GM12873 (cell line): ENCODE measurements around the gene THSD7A.

Source experiments
- TF ChIP-seq, protein P1 (sequence below): IDR thresholded peaks from 2 replicates; pipeline ENCODE4 v1.5.1; 2012; ENCODE audit warnings: low read depth, mild to moderate bottlenecking, moderate library complexity, low read length, control low read depth; ENCODE audit not compliant: insufficient read depth; ENCODE audit errors: missing control alignments

THSD7A gene

DNA sequence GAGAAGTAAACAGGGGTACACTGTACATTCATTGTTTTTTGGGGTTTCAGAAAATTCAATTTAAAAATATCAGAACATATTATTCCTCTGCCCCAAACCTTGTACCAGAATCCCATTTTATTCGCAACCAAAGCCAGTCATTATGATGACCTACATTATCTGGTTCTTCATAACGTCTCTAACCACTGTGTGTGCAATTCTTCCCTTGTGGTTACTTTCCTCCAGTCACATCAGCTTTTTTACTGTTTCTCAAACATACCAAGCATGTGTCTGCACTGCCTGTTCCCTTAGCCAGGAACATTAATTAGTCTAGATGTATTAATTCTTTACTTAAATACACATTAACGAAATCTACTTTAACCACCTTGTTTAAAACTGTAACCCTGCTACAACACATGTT, 64.8 kb downstream of the THSD7A start:
- TF ChIP-seq, protein P1, sequence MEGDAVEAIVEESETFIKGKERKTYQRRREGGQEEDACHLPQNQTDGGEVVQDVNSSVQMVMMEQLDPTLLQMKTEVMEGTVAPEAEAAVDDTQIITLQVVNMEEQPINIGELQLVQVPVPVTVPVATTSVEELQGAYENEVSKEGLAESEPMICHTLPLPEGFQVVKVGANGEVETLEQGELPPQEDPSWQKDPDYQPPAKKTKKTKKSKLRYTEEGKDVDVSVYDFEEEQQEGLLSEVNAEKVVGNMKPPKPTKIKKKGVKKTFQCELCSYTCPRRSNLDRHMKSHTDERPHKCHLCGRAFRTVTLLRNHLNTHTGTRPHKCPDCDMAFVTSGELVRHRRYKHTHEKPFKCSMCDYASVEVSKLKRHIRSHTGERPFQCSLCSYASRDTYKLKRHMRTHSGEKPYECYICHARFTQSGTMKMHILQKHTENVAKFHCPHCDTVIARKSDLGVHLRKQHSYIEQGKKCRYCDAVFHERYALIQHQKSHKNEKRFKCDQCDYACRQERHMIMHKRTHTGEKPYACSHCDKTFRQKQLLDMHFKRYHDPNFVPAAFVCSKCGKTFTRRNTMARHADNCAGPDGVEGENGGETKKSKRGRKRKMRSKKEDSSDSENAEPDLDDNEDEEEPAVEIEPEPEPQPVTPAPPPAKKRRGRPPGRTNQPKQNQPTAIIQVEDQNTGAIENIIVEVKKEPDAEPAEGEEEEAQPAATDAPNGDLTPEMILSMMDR, result no peak

DNA sequence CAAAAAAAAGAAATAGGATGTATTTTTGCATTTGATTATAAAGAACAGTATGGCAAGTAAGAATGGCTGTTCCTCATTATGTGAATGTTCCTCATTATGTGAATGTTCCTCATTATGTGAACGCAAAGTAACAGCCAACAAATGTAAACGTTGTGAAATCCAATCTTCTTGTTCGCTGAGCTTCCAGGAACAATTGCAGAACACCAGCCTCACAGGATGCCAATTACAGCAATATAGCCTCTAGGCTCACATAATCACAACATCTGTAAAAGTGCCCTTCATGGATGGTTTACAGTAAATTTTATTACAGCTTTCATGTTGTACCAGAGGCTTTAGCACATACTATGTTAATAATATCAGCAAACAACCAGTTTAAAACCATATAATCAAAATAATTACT, 71.6 kb downstream of the THSD7A start:
- TF ChIP-seq, protein P1, result no peak

DNA sequence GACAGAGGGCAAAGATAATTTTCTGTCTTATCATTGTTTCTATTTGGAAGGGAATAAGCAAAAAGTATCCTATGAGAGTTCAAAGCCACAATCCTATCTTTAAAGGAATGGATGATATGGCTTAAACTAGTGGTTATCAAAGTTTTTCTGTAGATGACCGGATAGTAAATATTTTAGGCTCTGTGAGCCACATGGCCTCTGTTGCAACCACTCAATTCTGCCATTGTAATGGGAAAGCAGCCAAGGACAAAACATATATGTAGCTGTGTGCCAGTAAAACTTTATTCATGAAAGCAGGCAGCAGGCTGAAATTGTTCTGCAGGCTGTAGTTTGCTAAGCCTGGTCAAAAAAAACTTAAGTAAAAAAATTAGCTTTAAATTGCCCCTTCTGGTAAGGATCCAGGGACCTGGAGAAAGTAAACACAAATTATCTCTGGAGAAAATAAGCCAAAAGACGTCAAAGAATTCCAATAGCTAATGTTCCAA, 73.3 kb downstream of the THSD7A start:
- TF ChIP-seq, protein P1, result no peak

DNA sequence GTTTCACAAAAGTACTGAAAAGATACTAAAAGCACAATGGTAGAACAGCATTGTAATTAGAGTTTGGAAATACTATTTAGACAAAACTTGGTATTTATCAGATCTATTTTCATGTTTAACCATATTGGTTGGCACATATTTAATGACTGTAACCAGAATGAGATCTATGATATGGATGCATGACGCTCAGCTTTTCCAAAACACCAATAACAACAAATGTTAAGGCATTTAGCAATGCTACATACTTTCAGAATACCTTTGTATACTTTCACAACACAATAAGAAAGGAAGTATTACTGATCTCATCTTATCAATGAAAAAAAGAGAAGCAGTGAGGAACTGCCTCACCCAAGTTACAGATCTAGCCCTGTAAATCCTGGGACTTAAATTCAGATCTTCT, 74.8 kb downstream of the THSD7A start:
- TF ChIP-seq, protein P1, result no peak

DNA sequence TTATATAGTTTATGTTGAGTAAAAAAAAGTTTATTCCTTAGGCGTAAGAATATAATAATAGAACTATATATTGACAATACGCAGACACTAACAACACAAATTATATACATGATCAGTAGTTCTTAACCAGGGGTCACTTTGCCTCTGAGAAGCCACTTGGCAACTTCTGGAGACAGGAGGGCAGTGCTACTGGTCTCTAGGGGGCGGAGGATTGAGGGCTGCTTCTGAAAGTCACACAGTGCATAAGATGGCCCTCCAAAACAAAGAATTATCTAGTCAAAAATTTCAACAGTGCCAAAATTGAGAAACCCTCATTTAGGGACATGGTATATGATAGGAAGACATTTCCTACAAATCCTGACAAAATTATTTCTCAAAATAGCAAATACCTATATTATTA, 77.1 kb downstream of the THSD7A start:
- TF ChIP-seq, protein P1, result no peak

DNA sequence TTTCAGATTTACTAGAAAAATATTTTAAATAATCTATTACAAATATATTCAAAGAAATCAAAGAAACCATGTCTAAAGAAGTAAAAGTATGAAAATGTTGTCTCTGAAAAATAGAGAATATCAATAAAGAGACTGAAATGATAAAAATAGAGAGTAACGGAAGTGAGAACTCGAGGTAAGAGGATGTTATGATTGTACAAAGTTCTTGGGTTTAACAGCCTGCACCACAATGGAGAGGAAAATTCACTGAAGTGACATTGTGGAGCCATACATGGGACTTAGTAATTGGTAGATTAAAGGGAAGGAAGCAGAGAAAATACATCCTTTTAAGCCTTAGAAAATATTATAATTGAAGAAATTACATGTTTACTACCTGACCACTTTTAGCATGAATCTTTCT, 77.9 kb downstream of the THSD7A start:
- TF ChIP-seq, protein P1, result no peak

DNA sequence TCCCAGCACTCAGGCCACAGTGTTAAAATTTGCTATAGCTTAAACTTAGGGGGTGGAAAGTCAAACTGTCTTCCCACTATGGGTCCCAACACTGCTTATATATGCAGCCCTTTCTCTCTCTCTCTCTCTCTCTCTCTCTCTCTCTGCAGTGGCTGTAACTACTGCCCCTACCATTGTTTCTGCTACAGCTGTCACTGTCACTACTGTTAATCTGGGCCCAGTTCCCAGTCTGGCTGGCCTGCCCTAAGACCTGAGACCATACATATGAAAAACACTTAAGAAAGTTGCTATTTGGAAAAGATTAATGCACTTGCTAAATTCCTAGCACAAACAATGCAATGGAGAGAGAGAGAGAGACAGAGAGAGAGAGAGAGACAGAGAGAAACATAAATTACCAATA, 78.6 kb downstream of the THSD7A start:
- TF ChIP-seq, protein P1, result no peak
